PC-9 (cell line): ENCODE results near the gene CT45A10.

Source experiments
- EZH2 ChIP-seq: fragments of 200-600 bp; sonication (generic); IDR thresholded peaks from 2 replicates; pipeline ENCODE4 v1.8.0; 2017; ENCODE audit warnings: antibody characterized with exemption, low read depth
- TF ChIP-seq, protein P1 (sequence below): fragments of 200-600 bp; sonication (generic); conservative IDR thresholded peaks from 2 replicates; pipeline ENCODE4 v1.6.1; 2017; ENCODE audit warnings: mixed run types, antibody characterized with exemption, mild to moderate bottlenecking, moderate library complexity

DNA sequence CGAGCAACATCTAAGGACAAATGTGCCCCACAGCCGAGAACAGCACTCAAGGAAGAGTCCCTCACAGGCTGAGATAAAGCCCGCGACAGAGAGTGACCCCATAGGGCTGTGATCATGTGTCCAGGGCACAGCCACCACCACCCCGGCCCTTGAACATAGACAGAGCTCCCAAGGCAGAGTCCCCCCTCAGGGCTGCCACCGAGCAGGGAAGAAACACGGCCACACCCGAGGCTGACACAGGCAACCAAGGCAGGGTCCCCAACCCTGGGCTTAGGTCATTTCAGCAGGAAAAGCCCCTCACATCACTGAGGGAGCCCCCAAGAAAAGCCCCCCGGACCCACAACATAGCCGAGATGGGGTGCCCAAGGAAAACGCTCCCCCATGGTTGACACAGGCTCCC, 463 bp downstream of the CT45A10 start:
- TF ChIP-seq, protein P1, sequence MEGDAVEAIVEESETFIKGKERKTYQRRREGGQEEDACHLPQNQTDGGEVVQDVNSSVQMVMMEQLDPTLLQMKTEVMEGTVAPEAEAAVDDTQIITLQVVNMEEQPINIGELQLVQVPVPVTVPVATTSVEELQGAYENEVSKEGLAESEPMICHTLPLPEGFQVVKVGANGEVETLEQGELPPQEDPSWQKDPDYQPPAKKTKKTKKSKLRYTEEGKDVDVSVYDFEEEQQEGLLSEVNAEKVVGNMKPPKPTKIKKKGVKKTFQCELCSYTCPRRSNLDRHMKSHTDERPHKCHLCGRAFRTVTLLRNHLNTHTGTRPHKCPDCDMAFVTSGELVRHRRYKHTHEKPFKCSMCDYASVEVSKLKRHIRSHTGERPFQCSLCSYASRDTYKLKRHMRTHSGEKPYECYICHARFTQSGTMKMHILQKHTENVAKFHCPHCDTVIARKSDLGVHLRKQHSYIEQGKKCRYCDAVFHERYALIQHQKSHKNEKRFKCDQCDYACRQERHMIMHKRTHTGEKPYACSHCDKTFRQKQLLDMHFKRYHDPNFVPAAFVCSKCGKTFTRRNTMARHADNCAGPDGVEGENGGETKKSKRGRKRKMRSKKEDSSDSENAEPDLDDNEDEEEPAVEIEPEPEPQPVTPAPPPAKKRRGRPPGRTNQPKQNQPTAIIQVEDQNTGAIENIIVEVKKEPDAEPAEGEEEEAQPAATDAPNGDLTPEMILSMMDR = no peak
- TF ChIP-seq EZH2 = no peak
